ENCODE data around the gene CERS6. TPM values are rescaled to one million over a fixed set of nuclear protein-coding genes. Genes with fewer than 3 reads are reported as not detected.
"Not testable (repeated sequence)": the region's sequence is repeated elsewhere in the genome, so short reads cannot be mapped to it uniquely, and the experiment has no call there.

The CERS6 gene
- total RNA-seq, 1 donor from 2014 or later = 30.8 TPM

DNA sequence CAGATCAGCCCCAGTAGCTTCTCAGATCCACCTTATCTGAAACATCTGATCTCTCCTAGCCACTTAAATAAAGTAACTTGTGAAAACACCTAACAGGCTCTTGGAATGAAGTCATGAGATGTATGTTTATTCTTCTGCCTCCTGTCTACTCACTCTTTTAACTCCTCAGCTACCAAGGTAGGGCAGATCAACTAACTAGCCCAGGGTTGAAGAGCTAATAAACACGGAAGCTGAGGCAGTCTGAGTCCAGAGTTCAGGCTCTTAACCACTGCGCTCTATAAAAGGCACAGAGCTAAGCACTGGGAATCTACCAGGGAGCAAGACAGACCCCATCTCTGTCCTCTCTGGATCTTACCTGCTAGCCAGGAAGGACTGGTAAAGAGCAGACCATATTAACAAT lies 37.1 kb downstream of the CERS6 start:
- peaks cover 11 to 14% (median 12%) of the 10 kb centered on the region in 3 donors for H3K4me1 ChIP-seq (ENCODE audit: control insufficient read depth in 3 of 3, insufficient read depth in 3 of 3, low read length in 3 of 3)
- not testable (repeated sequence) for H3K4me3 ChIP-seq (ENCODE audit: low read length in 3 of 3); H3K36me3 ChIP-seq (ENCODE audit: control insufficient read depth in 3 of 3, insufficient read depth in 3 of 3, low read length in 3 of 3); H3K9ac ChIP-seq (ENCODE audit: low read depth in 1 of 3, low read length in 3 of 3); H3K27me3 ChIP-seq (ENCODE audit: control insufficient read depth in 3 of 3, insufficient read depth in 3 of 3, low read length in 3 of 3); H3K9me3 ChIP-seq (ENCODE audit: control insufficient read depth in 3 of 3, low read length in 3 of 3); H3K27ac ChIP-seq (ENCODE audit: low read depth, low read length)

- Histone ChIP-seq H3K4me1 (ENCODE audit: control insufficient read depth in 3 of 3, insufficient read depth in 3 of 3, low read length in 3 of 3) (peaks cover 11 to 14% (median 12%) of the 10 kb centered on the region in 3 donors), H3K27me3 (ENCODE audit: control insufficient read depth in 3 of 3, insufficient read depth in 3 of 3, low read length in 3 of 3) (no peaks in the 10 kb centered on the region), H3K9ac (ENCODE audit: low read depth in 1 of 3, low read length in 3 of 3) (no peak overlapping the region), H3K27ac (ENCODE audit: low read depth, low read length) (no peak overlapping the region), H3K4me3 (ENCODE audit: low read length in 3 of 3) (no peak overlapping the region), H3K36me3 (ENCODE audit: control insufficient read depth in 3 of 3, insufficient read depth in 3 of 3, low read length in 3 of 3) (no peaks in the 10 kb centered on the region), H3K9me3 (ENCODE audit: control insufficient read depth in 3 of 3, low read length in 3 of 3) (no peaks in the 10 kb centered on the region)
These were observed 38.2 kb downstream of the CERS6 start for GRCh38 chr2:168494190-168494711.

- H3K36me3 ChIP-seq (ENCODE audit: control insufficient read depth in 3 of 3, insufficient read depth in 3 of 3, low read length in 3 of 3) = no peaks in the 10 kb centered on the region
- H3K4me3 ChIP-seq (ENCODE audit: low read length in 3 of 3) = no peak overlapping the region
- no peak overlapping the region for H3K9ac ChIP-seq (ENCODE audit: low read depth in 1 of 3, low read length in 3 of 3)
- no peaks in the 10 kb centered on the region for H3K27me3 ChIP-seq (ENCODE audit: control insufficient read depth in 3 of 3, insufficient read depth in 3 of 3, low read length in 3 of 3)
- no peaks in the 10 kb centered on the region for H3K9me3 ChIP-seq (ENCODE audit: control insufficient read depth in 3 of 3, low read length in 3 of 3)
- H3K4me1 ChIP-seq (ENCODE audit: control insufficient read depth in 3 of 3, insufficient read depth in 3 of 3, low read length in 3 of 3) = peaks cover 4 to 6% (median 5%) of the 10 kb centered on the region in 3 donors
- no peak overlapping the region for H3K27ac ChIP-seq (ENCODE audit: low read depth, low read length)
These were observed 39.5 kb downstream of the CERS6 start for GRCh38 chr2:168495524-168495923.

GRCh38 chr2:168496906-168497305 lies 40.8 kb downstream of the CERS6 start:
- Histone ChIP-seq H3K9ac (ENCODE audit: low read depth in 1 of 3, low read length in 3 of 3) (no peak overlapping the region), H3K27me3 (ENCODE audit: control insufficient read depth in 3 of 3, insufficient read depth in 3 of 3, low read length in 3 of 3) (no peaks in the 10 kb centered on the region), H3K9me3 (ENCODE audit: control insufficient read depth in 3 of 3, low read length in 3 of 3) (no peaks in the 10 kb centered on the region), H3K4me3 (ENCODE audit: low read length in 3 of 3) (no peak overlapping the region), H3K27ac (ENCODE audit: low read depth, low read length) (no peak overlapping the region), H3K36me3 (ENCODE audit: control insufficient read depth in 3 of 3, insufficient read depth in 3 of 3, low read length in 3 of 3) (no peaks in the 10 kb centered on the region), H3K4me1 (ENCODE audit: control insufficient read depth in 3 of 3, insufficient read depth in 3 of 3, low read length in 3 of 3) (peaks cover 0 to under 1% (median 0%) of the 10 kb centered on the region in 3 donors)

DNA sequence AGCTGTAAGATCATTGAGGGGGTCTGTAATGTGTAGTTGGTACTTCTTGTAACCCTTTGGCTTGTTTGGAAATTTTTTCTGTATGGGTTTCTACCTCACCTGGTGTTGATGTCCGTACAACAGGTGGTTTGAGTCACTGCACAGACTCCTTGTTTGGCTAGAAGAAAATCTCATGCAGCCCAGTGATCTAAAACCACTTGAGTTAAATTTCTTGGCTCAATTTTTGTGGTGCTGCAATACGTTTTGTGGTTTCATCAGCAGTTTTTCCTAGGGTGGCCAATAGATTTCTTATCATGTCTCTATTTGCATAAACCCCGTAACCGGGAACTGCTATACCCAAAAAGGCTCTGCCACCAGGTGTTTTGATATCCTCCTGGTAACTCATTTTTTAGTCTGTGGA lies 43.4 kb downstream of the CERS6 start:
- Histone ChIP-seq H3K27me3 (ENCODE audit: control insufficient read depth in 3 of 3, insufficient read depth in 3 of 3, low read length in 3 of 3) (no peaks in the 10 kb centered on the region), H3K36me3 (ENCODE audit: control insufficient read depth in 3 of 3, insufficient read depth in 3 of 3, low read length in 3 of 3) (no peaks in the 10 kb centered on the region), H3K9me3 (ENCODE audit: control insufficient read depth in 3 of 3, low read length in 3 of 3) (no peaks in the 10 kb centered on the region), H3K9ac (ENCODE audit: low read depth in 1 of 3, low read length in 3 of 3) (no peak overlapping the region), H3K4me1 (ENCODE audit: control insufficient read depth in 3 of 3, insufficient read depth in 3 of 3, low read length in 3 of 3) (peaks cover 0 to 2% (median 0%) of the 10 kb centered on the region in 3 donors), H3K4me3 (ENCODE audit: low read length in 3 of 3) (no peak overlapping the region), H3K27ac (ENCODE audit: low read depth, low read length) (no peak overlapping the region)

DNA sequence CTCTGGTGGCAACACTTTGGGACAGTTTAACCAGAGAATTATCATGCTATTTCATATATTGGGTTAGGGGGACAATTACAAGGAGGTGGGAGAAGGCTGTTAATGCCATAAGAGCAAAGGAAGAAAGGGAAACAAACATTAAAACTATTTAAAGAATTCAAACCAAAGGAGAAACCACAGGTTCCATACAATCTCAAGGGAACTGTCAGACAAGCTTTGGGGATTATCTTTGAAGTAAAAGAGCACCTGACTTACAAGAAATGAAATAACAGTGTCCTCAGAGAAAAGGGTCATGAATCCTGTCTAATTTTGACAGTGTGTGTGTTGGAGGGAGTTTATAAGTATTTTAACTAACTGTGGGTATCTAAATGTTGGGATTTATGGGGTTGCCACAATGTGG lies 44.4 kb downstream of the CERS6 start:
- Histone ChIP-seq H3K4me3 (ENCODE audit: low read length in 3 of 3) (no peak overlapping the region), H3K9ac (ENCODE audit: low read depth in 1 of 3, low read length in 3 of 3) (no peak overlapping the region), H3K36me3 (ENCODE audit: control insufficient read depth in 3 of 3, insufficient read depth in 3 of 3, low read length in 3 of 3) (no peaks in the 10 kb centered on the region), H3K27me3 (ENCODE audit: control insufficient read depth in 3 of 3, insufficient read depth in 3 of 3, low read length in 3 of 3) (no peaks in the 10 kb centered on the region), H3K4me1 (ENCODE audit: control insufficient read depth in 3 of 3, insufficient read depth in 3 of 3, low read length in 3 of 3) (peaks cover 0 to 2% (median 0%) of the 10 kb centered on the region in 3 donors), H3K27ac (ENCODE audit: low read depth, low read length) (no peak overlapping the region), H3K9me3 (ENCODE audit: control insufficient read depth in 3 of 3, low read length in 3 of 3) (no peaks in the 10 kb centered on the region)

GRCh38 chr2:168501466-168502065 lies 45.5 kb downstream of the CERS6 start:
- Histone ChIP-seq H3K27me3 (ENCODE audit: control insufficient read depth in 3 of 3, insufficient read depth in 3 of 3, low read length in 3 of 3) (no peaks in the 10 kb centered on the region), H3K36me3 (ENCODE audit: control insufficient read depth in 3 of 3, insufficient read depth in 3 of 3, low read length in 3 of 3) (no peaks in the 10 kb centered on the region), H3K9me3 (ENCODE audit: control insufficient read depth in 3 of 3, low read length in 3 of 3) (no peaks in the 10 kb centered on the region), H3K4me3 (ENCODE audit: low read length in 3 of 3) (no peak overlapping the region), H3K27ac (ENCODE audit: low read depth, low read length) (no peak overlapping the region), H3K9ac (ENCODE audit: low read depth in 1 of 3, low read length in 3 of 3) (no peak overlapping the region), H3K4me1 (ENCODE audit: control insufficient read depth in 3 of 3, insufficient read depth in 3 of 3, low read length in 3 of 3) (peaks cover 0 to 2% (median 0%) of the 10 kb centered on the region in 3 donors)

GRCh38 chr2:168502852-168503251 lies 46.8 kb downstream of the CERS6 start:
- H3K4me3 ChIP-seq (ENCODE audit: low read length in 3 of 3); H3K36me3 ChIP-seq (ENCODE audit: control insufficient read depth in 3 of 3, insufficient read depth in 3 of 3, low read length in 3 of 3); H3K4me1 ChIP-seq (ENCODE audit: control insufficient read depth in 3 of 3, insufficient read depth in 3 of 3, low read length in 3 of 3); H3K9ac ChIP-seq (ENCODE audit: low read depth in 1 of 3, low read length in 3 of 3); H3K27ac ChIP-seq (ENCODE audit: low read depth, low read length); H3K9me3 ChIP-seq (ENCODE audit: control insufficient read depth in 3 of 3, low read length in 3 of 3); H3K27me3 ChIP-seq (ENCODE audit: control insufficient read depth in 3 of 3, insufficient read depth in 3 of 3, low read length in 3 of 3): not testable (repeated sequence)

GRCh38 chr2:168503901-168504300 lies 47.8 kb downstream of the CERS6 start:
- H3K9ac ChIP-seq (ENCODE audit: low read depth in 1 of 3, low read length in 3 of 3) = no peak overlapping the region
- H3K4me1 ChIP-seq (ENCODE audit: control insufficient read depth in 3 of 3, insufficient read depth in 3 of 3, low read length in 3 of 3) = peaks cover 0 to 2% (median 0%) of the 10 kb centered on the region in 3 donors
- H3K4me3 ChIP-seq (ENCODE audit: low read length in 3 of 3) = no peak overlapping the region
- no peak overlapping the region for H3K27ac ChIP-seq (ENCODE audit: low read depth, low read length)
- H3K27me3 ChIP-seq (ENCODE audit: control insufficient read depth in 3 of 3, insufficient read depth in 3 of 3, low read length in 3 of 3) = no peaks in the 10 kb centered on the region
- H3K36me3 ChIP-seq (ENCODE audit: control insufficient read depth in 3 of 3, insufficient read depth in 3 of 3, low read length in 3 of 3) = no peaks in the 10 kb centered on the region
- H3K9me3 ChIP-seq (ENCODE audit: control insufficient read depth in 3 of 3, low read length in 3 of 3) = no peaks in the 10 kb centered on the region

DNA sequence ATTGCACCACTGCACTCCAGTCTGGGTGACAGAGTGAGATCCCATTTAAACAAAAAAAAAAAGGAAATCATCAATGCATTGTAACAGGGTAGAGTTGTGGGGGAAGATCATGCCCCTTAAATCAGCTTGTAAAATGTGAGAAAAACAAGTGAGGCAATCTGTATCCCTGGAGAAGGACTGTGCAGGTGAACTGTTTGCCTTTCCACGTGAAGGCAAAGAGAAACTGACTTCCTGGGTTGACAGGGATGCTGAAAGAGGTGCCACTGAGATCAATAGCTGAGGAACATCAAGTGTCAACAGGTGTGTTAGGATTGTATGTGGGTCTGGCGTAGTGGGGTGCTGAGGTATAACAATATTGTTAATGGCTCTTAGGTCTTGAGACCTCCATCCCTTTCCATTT lies 48.3 kb downstream of the CERS6 start:
- peaks cover 0 to 2% (median 0%) of the 10 kb centered on the region in 3 donors for H3K4me1 ChIP-seq (ENCODE audit: control insufficient read depth in 3 of 3, insufficient read depth in 3 of 3, low read length in 3 of 3)

More for the DNA sequence above, 48.3 kb downstream of the CERS6 start:
- Histone ChIP-seq H3K9me3 (ENCODE audit: control insufficient read depth in 3 of 3, low read length in 3 of 3) (no peaks in the 10 kb centered on the region), H3K4me3 (ENCODE audit: low read length in 3 of 3) (no peak overlapping the region), H3K27ac (ENCODE audit: low read depth, low read length) (no peak overlapping the region), H3K9ac (ENCODE audit: low read depth in 1 of 3, low read length in 3 of 3) (no peak overlapping the region), H3K27me3 (ENCODE audit: control insufficient read depth in 3 of 3, insufficient read depth in 3 of 3, low read length in 3 of 3) (no peaks in the 10 kb centered on the region), H3K36me3 (ENCODE audit: control insufficient read depth in 3 of 3, insufficient read depth in 3 of 3, low read length in 3 of 3) (no peaks in the 10 kb centered on the region)

Data from skeletal muscle tissue (tissue), 4 donors.